Osteocyte (in vitro differentiated cells): ENCODE data around the gene SMIM9. TPM values are rescaled to one million over a fixed set of nuclear protein-coding genes. Genes with fewer than 3 reads are reported as not detected.

ENCODE experiments used
- DNase-seq: peaks from one replicate; pipeline ENCODE4 v3.0.0; 2021; ENCODE audit warnings: mixed read lengths; ENCODE audit not compliant: unreplicated experiment; ENCODE audit errors: extremely low spot score
- H3K27ac Mint-ChIP-seq: one replicate; pipeline ENCODE4 v1.8.0; 2021; ENCODE audit warnings: mild to moderate bottlenecking, mixed read lengths; ENCODE audit not compliant: unreplicated experiment
- H3K27me3 Mint-ChIP-seq: one replicate; pipeline ENCODE4 v1.8.0; 2021; ENCODE audit warnings: mixed read lengths; ENCODE audit not compliant: unreplicated experiment
- H3K36me3 Mint-ChIP-seq: one replicate; pipeline ENCODE4 v1.8.0; 2021; ENCODE audit warnings: mixed read lengths; ENCODE audit not compliant: unreplicated experiment
- H3K4me1 Mint-ChIP-seq: one replicate; pipeline ENCODE4 v1.8.0; 2021; ENCODE audit warnings: mixed read lengths; ENCODE audit not compliant: unreplicated experiment
- H3K4me3 Mint-ChIP-seq: one replicate; pipeline ENCODE4 v1.8.0; 2021; ENCODE audit warnings: mild to moderate bottlenecking, moderate library complexity, mixed read lengths; ENCODE audit not compliant: unreplicated experiment
- H3K9me3 Mint-ChIP-seq: one replicate; pipeline ENCODE4 v1.8.0; 2021; ENCODE audit warnings: mixed read lengths; ENCODE audit not compliant: unreplicated experiment
- total RNA-seq: library from RNA; stranded (reverse); gene quantifications from 2 replicates; pipeline ENCODE4 v1.2.1, GENCODE V29; 2021
- TF ChIP-seq, protein P1 (sequence below): fragments of 200-600 bp; sonication (generic); IDR thresholded peaks from 2 replicates; pipeline ENCODE4 v1.5.0; 2021; ENCODE audit warnings: antibody characterized with exemption, mild to moderate bottlenecking, moderate library complexity

SMIM9 gene
- total RNA-seq, 1 donor from 2014 or later = not detected

GRCh38 chrX:154840856-154841255 is 6.4 kb upstream of the SMIM9 start:
- Mint-ChIP-seq H3K4me1 (no peaks in the 10 kb centered on the region), H3K9me3 (peaks cover 3% of the 10 kb centered on the region), H3K4me3 (no peak overlapping the region), H3K27ac (no peak overlapping the region), H3K27me3 (peaks cover 5% of the 10 kb centered on the region), H3K36me3 (no peaks in the 10 kb centered on the region)
- DNase-seq = no peak
- TF ChIP-seq, protein P1, sequence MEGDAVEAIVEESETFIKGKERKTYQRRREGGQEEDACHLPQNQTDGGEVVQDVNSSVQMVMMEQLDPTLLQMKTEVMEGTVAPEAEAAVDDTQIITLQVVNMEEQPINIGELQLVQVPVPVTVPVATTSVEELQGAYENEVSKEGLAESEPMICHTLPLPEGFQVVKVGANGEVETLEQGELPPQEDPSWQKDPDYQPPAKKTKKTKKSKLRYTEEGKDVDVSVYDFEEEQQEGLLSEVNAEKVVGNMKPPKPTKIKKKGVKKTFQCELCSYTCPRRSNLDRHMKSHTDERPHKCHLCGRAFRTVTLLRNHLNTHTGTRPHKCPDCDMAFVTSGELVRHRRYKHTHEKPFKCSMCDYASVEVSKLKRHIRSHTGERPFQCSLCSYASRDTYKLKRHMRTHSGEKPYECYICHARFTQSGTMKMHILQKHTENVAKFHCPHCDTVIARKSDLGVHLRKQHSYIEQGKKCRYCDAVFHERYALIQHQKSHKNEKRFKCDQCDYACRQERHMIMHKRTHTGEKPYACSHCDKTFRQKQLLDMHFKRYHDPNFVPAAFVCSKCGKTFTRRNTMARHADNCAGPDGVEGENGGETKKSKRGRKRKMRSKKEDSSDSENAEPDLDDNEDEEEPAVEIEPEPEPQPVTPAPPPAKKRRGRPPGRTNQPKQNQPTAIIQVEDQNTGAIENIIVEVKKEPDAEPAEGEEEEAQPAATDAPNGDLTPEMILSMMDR = peak; percentile 57

DNA sequence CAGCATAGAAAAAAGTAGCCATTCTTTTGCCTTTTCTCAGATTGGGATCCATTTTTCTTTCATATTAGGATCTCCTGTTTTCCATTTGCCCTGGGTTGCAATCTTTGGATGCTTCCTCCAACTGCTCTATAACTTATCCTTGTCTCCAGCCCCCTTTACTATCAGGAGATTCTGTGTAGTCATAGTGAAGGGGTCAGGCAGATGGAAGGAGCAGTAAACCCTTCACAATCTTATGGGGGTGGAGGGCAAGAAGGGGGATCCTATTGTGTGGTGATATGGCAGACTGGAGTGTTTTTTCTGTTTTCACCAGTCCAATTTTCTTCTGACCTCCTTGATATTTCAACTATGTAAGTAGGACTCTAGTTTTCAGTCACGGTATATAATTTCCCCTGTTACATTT is 1.7 kb upstream of the SMIM9 start:
- Mint-ChIP-seq H3K4me3 (no peak overlapping the region), H3K36me3 (no peaks in the 10 kb centered on the region), H3K27ac (no peak overlapping the region), H3K27me3 (peaks cover 7% of the 10 kb centered on the region), H3K4me1 (no peaks in the 10 kb centered on the region), H3K9me3 (peaks cover 3% of the 10 kb centered on the region)
- TF ChIP-seq, protein P1 = no peak
- DNase-seq = no peak

GRCh38 chrX:154833746-154834274 is 652 bp downstream of the SMIM9 start:
- Mint-ChIP-seq H3K9me3 (peaks cover 6% of the 10 kb centered on the region), H3K36me3 (peaks cover 2% of the 10 kb centered on the region), H3K27me3 (peaks cover 15% of the 10 kb centered on the region), H3K4me1 (no peaks in the 10 kb centered on the region), H3K4me3 (no peak overlapping the region), H3K27ac (no peak overlapping the region)
- TF ChIP-seq, protein P1 = no peak
- no peak for DNase-seq

GRCh38 chrX:154829926-154830442 is 4.5 kb downstream of the SMIM9 start:
- peaks cover 2% of the 10 kb centered on the region for H3K36me3 Mint-ChIP-seq
- DNase-seq = no peak
- TF ChIP-seq, protein P1 = no peak
- no peak overlapping the region for H3K4me3 Mint-ChIP-seq
- H3K4me1 Mint-ChIP-seq = no peaks in the 10 kb centered on the region
- peaks cover 10% of the 10 kb centered on the region for H3K9me3 Mint-ChIP-seq
- no peak overlapping the region for H3K27ac Mint-ChIP-seq
- peaks cover 13% of the 10 kb centered on the region for H3K27me3 Mint-ChIP-seq

DNA sequence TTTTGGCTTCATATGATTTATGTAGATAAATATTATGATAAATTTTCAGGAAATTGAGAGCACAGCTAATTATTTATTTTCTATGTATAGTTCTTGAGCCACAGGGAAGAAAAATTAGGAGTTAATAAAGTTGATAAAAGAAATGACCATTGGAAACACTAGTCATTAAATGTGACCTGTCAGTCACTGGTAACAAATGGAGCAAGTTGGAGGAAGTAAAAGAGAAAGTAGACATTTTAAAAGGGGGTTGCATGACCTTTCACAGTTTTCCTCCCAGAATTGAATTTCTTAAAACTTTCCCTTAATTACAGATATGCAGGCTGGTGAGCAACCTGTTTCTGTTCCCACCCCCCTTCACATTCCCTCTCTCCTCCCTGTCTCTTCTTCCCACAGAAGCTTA is 5.3 kb downstream of the SMIM9 start:
- Mint-ChIP-seq H3K27me3 (peaks cover 13% of the 10 kb centered on the region), H3K36me3 (peaks cover 2% of the 10 kb centered on the region), H3K27ac (no peak overlapping the region), H3K4me1 (no peaks in the 10 kb centered on the region), H3K4me3 (no peak overlapping the region), H3K9me3 (peaks cover 10% of the 10 kb centered on the region)
- no peak for DNase-seq
- TF ChIP-seq, protein P1 = no peak
